HCT116 (cell line): ENCODE results near the gene KMT2D. TPM values are rescaled to one million over a fixed set of nuclear protein-coding genes. Genes with fewer than 3 reads are reported as not detected.

Source experiments
- ATAC-seq: fragments of 200-7000 bp; cut with Tn5 transposase; 2 replicates; pipeline ENCODE4 v1.9.1; 2020; ENCODE audit warnings: mild to moderate bottlenecking, moderate library complexity
- BruUV-seq: library from RNA; stranded (reverse); fragments of 400-500 nt; replicated peaks from 2 replicates; lab custom pipeline; 2021; lab: Mats Ljungman, UMichigan
- CTCF ChIA-PET: fragments of 300-600 bp; sonication (Branson Sonifier 250); formaldehyde crosslinking; loops from one replicate; lab custom pipeline; 2021; ENCODE audit warnings: antibody characterized with exemption; lab: Charles Lee
- POLR2A ChIA-PET: fragments of 300-600, 350-600 bp; sonication (Branson Sonifier 250); formaldehyde crosslinking; loops from one replicate; lab custom pipeline; 2021; ENCODE audit warnings: antibody characterized with exemption; lab: Charles Lee
- RAD21 ChIA-PET, 2 experiments: fragments of 300-600 bp; sonication (Branson Sonifier 250); formaldehyde crosslinking; loops; one replicate each; lab custom pipeline; 2023; ENCODE audit warnings: low total read pairs in 2 of 2; ENCODE audit not compliant: uncharacterized antibody in 2 of 2, unreplicated experiment in 2 of 2, low non-redundant PET in 1 of 2; lab: Charles Lee
- DNase-seq: peaks from one replicate; pipeline ENCODE4 v3.0.0-alpha.2; 2010; ENCODE audit warnings: low read depth, low spot score
- H2AFZ ChIP-seq: fragments of 200-600 bp; shearing (Covaris generic), sonication (generic); 2 replicates; pipeline ENCODE4 v1.6.1; 2017; ENCODE audit warnings: low read depth, mixed run types, mixed read lengths, antibody characterized with exemption, low read length; ENCODE audit not compliant: poor library complexity, severe bottlenecking
- H3K27ac ChIP-seq: 2 replicates; pipeline ENCODE4 v1.5.1; 2012; ENCODE audit warnings: low read depth, low read length
- H3K27me3 ChIP-seq: fragments of 200-600 bp; sonication (generic); 2 replicates; pipeline ENCODE4 v1.6.1; 2016; ENCODE audit warnings: mixed run types, low read length, mixed read lengths; ENCODE audit not compliant: insufficient read depth
- H3K36me3 ChIP-seq, 2 experiments: fragments of 200-500 bp in 1 of 2; fragments of 200-600 bp in 1 of 2; sonication (Bioruptor generic) in 1 of 2; sonication (generic) in 1 of 2; 2 replicates each; pipeline versions ENCODE4 v1.5.1 to v1.6.1; 2014 to 2016; ENCODE audit warnings: low read length in 2 of 2, inconsistent platforms in 1 of 2, mixed read lengths in 1 of 2, mixed run types in 1 of 2; ENCODE audit not compliant: insufficient read depth in 2 of 2, control insufficient read depth in 1 of 2
- H3K4me1 ChIP-seq, 2 experiments: fragments of 200-600 bp in 1 of 2; sonication (generic) in 1 of 2; 2 replicates each; pipeline versions ENCODE4 v1.5.1 to v1.6.1; 2012 to 2017; ENCODE audit warnings: low read length in 2 of 2, inconsistent platforms in 1 of 2, mild to moderate bottlenecking in 1 of 2, mixed read lengths in 1 of 2, mixed run types in 1 of 2, moderate library complexity in 1 of 2; ENCODE audit not compliant: insufficient read depth in 2 of 2, control insufficient read depth in 1 of 2
- H3K4me2 ChIP-seq: fragments of 200-600 bp; sonication (generic); 2 replicates; pipeline ENCODE4 v1.6.1; 2017; ENCODE audit warnings: mixed run types, low read length, mixed read lengths
- H3K4me3 ChIP-seq, 2 experiments: fragments of 200-600 bp in 1 of 2; sonication (generic) in 1 of 2; replicated peaks in 1 of 2; 2 replicates each; pipeline ENCODE4 v1.5.1; 2011 to 2016; ENCODE audit warnings: low read length in 2 of 2, control low read depth in 1 of 2, low read depth in 1 of 2, mild to moderate bottlenecking in 1 of 2, mixed read lengths in 1 of 2, mixed run types in 1 of 2
- H3K79me2 ChIP-seq: fragments of 200-600 bp; sonication (generic); 2 replicates; pipeline ENCODE4 v1.6.1; 2017; ENCODE audit warnings: mild to moderate bottlenecking, mixed run types, low read length, moderate library complexity, mixed read lengths; ENCODE audit not compliant: insufficient read depth
- H3K9ac ChIP-seq: fragments of 200-600 bp; sonication (generic); 2 replicates; pipeline ENCODE4 v1.6.1; 2016; ENCODE audit warnings: low read length, mixed read lengths
- H3K9me2 ChIP-seq: fragments of 200-600 bp; sonication (generic), shearing (Covaris generic); 2 replicates; pipeline ENCODE4 v1.6.1; 2017; ENCODE audit warnings: mixed run types, mild to moderate bottlenecking, moderate library complexity; ENCODE audit not compliant: insufficient read depth
- H3K9me3 ChIP-seq, 2 experiments: fragments of 200-500 bp in 1 of 2; fragments of 200-600 bp in 1 of 2; sonication (Bioruptor generic) in 1 of 2; sonication (generic) in 1 of 2; 2 replicates each; pipeline ENCODE4 v1.6.1; 2014 to 2017; ENCODE audit warnings: low read length in 2 of 2, mixed read lengths in 2 of 2, inconsistent platforms in 1 of 2, low read depth in 1 of 2, mild to moderate bottlenecking in 1 of 2, mixed run types in 1 of 2, moderate library complexity in 1 of 2; ENCODE audit not compliant: control insufficient read depth in 1 of 2, insufficient read depth in 1 of 2
- H4K20me1 ChIP-seq: fragments of 200-600 bp; sonication (generic), shearing (Covaris generic); 2 replicates; pipeline ENCODE4 v1.6.1; 2017; ENCODE audit warnings: mixed run types, mild to moderate bottlenecking, moderate library complexity; ENCODE audit not compliant: insufficient read depth
- CEBPB ChIP-seq: IDR thresholded peaks from 2 replicates; pipeline ENCODE4 v1.6.1; 2012; ENCODE audit warnings: low read depth
- EZH2 ChIP-seq: fragments of 200-600 bp; sonication (generic); IDR thresholded peaks from 2 replicates; pipeline ENCODE4 v1.6.1; 2017; ENCODE audit warnings: antibody characterized with exemption, mixed run types
- EZH2phosphoT487 ChIP-seq: fragments of 200-600 bp; IDR thresholded peaks from 2 replicates; pipeline ENCODE4 v1.6.1; 2018; ENCODE audit warnings: antibody characterized with exemption, borderline replicate concordance
- FOSL1 ChIP-seq: IDR thresholded peaks from 2 replicates; pipeline ENCODE4 v1.6.1; 2012; ENCODE audit warnings: low read depth
- POLR2A ChIP-seq: IDR thresholded peaks from 2 replicates; pipeline ENCODE4 v1.7.0; 2011; ENCODE audit warnings: borderline replicate concordance; ENCODE audit not compliant: insufficient read depth, insufficient read length; ENCODE audit errors: extremely low read depth
- POLR2AphosphoS5 ChIP-seq: IDR thresholded peaks from 2 replicates; pipeline ENCODE4 v1.6.1; 2011; ENCODE audit warnings: mild to moderate bottlenecking, low read depth, low read length, moderate library complexity
- RAD21 ChIP-seq: IDR thresholded peaks from 2 replicates; pipeline ENCODE4 v1.6.1; 2012; ENCODE audit warnings: low read depth, mild to moderate bottlenecking
- SIN3A ChIP-seq: IDR thresholded peaks from 2 replicates; pipeline ENCODE4 v1.6.1; 2012; ENCODE audit warnings: low read depth
- SP1 ChIP-seq: IDR thresholded peaks from 2 replicates; pipeline ENCODE4 v1.6.1; 2012; ENCODE audit warnings: low read depth
- SRF ChIP-seq: IDR thresholded peaks from 2 replicates; pipeline ENCODE4 v1.6.1; 2012; ENCODE audit warnings: low read depth
- YY1 ChIP-seq: IDR thresholded peaks from 2 replicates; pipeline ENCODE4 v1.6.1; 2011; ENCODE audit warnings: low read length, low read depth, moderate library complexity, mild to moderate bottlenecking; ENCODE audit not compliant: insufficient replicate concordance; ENCODE audit errors: extremely low read depth
- ZFX ChIP-seq: fragments of 450-650 bp; IDR thresholded peaks from 2 replicates; pipeline ENCODE4 v1.6.1; 2017
- ZNF274 ChIP-seq: fragments of 200-500 bp; sonication (Bioruptor generic); IDR thresholded peaks from 2 replicates; pipeline ENCODE4 v1.6.1; 2014; ENCODE audit warnings: mild to moderate bottlenecking, low read depth, low read length, inconsistent platforms
- intact Hi-C: fragments of 100-400 bp; cut with micrococcal nuclease; formaldehyde crosslinking; loops from 2 replicates; pipeline ENCODE4 v1.10.0; 2022
- total RNA-seq: library from RNA; stranded (reverse); gene quantifications from one replicate; pipeline ENCODE4 v1.2.1, GENCODE V29; 2021; ENCODE audit not compliant: unreplicated experiment
- TF ChIP-seq, protein P1 (sequence below): IDR thresholded peaks from 2 replicates; pipeline ENCODE4 v1.6.1; 2012
- TF ChIP-seq, protein P2 (sequence below): IDR thresholded peaks from 2 replicates; pipeline ENCODE4 v1.6.1; 2012
- TF ChIP-seq, protein P3 (sequence below): IDR thresholded peaks from 2 replicates; pipeline ENCODE4 v1.6.1; 2012; ENCODE audit warnings: low read depth

Gene KMT2D
- total RNA-seq, 1 experiment from 2014 or later, result 71.3 TPM

DNA sequence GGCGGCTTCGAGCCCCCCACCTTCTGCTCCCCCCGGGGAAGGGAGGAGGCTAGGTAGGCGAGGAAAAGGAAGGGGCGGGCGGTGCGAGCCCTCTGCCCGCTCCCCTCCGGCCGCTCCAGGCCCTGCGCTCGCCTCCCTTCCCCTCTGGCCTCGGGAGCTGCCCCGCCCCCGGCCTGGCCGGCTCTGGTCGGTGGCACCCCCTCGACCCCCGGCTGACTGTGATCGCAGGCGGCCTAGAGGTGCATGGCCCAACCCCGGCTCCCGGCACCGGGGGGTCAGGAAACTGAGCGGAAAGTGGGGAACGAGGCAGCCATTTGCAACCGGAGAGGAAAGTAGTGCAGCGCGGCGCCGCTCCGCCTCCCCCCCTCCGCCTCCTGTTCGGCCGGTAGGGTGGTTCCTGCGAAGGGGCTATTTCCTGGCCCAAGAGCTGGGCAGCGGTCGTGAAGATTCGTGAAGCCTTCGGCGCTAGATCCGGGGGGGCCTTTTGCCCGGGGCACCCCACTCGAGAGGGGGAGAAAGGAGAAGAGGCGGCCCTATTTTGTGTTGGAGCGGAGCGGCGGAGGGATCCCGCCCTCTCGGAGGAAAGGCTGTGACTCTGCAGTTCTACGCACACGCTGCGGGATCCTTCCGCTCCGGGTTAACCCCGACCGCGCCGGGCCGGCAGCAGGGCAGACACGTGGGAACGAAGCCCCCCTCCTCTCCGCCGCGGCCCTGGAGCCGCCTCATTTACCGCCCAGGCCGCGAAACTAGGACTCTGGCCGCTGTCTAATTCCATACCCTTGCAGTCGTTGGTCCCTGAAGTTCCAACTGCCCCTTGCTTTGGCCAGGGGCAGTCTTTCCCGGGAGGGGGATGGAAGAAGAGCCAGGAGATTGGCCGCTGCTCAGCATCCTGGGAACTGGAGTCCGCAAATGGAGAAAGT is at the start of gene KMT2D (continued):
- TF ChIP-seq SRF (no peak), CEBPB (no peak; the same call in 1 of the 2 replicates), EZH2phosphoT487 (no peak), SP1 (peak; percentile 93)
- TF ChIP-seq, protein P1, sequence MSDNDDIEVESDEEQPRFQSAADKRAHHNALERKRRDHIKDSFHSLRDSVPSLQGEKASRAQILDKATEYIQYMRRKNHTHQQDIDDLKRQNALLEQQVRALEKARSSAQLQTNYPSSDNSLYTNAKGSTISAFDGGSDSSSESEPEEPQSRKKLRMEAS, result peak; percentile 98
- TF ChIP-seq, protein P2, sequence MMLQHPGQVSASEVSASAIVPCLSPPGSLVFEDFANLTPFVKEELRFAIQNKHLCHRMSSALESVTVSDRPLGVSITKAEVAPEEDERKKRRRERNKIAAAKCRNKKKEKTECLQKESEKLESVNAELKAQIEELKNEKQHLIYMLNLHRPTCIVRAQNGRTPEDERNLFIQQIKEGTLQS, result no peak

DNA sequence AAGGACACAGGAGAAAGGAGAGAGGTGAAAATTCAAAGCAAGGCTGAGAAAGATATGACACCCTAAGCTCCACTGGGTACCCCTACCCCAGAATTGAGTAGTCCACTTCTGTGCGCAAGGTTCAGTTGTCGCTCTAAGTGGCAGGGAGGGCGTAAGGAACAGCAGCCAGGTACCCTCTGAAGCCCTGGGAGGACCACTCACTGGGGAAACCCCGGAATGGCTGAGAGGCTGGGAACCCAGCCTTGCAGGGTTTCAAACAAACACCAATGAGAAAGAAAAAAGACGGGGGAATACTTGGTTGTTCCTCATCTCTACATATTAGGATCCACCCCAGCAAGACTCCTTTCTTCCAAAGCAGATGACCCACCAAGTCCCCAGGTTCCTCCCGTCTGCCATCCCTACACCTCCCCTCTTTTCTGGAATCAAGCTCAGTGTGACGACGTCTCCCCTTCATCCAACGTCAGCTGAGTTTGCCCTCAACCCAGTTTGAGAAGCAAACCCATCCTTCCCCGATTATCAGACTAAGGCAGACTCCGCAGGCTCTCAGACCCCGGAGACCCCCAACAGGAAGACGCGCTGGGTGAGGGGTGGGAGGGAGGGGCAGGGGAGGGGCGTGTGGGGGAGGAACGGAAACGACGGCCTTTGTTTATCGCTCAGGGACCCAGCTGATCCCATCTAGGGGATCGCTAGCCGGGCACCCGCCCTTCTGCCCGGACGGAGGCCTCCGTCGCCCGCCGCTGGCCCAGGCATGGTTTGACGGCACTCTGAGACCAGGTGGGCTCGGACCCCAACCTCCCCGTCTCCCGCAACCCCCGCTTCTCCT is 49.3 kb upstream of the KMT2D start:
- Histone ChIP-seq H3K36me3 (no peaks in the 10 kb centered on the region), H3K27me3 (no peaks in the 10 kb centered on the region), H2AFZ (no peak overlapping the region), H3K9me2 (no peaks in the 10 kb centered on the region), H3K9ac (peak overlapping the region; percentile 77), H3K27ac (peak overlapping the region; percentile 62), H3K9me3 (no peaks in the 10 kb centered on the region), H3K4me3 (peak overlapping the region; percentile 90 to 97), H3K4me1 (peaks cover 6 to 29% of the 10 kb centered on the region in 2 experiments; a peak in 3 of 4 replicates), H3K4me2 (peak overlapping the region; percentile 93), H4K20me1 (no peaks in the 10 kb centered on the region), H3K79me2 (peaks cover 4% of the 10 kb centered on the region)
- CTCF ChIA-PET, result interaction anchor here (0.9 to 4.6 kb wide), 8 partner anchors 9 to 45 kb away, joined by 3 to 27 read pairs (median 8); partner anchors contain the start of genes RHEBL1 and TUBA1B
- POLR2A ChIA-PET, result interaction anchor here (1.0 to 3.5 kb wide), 5 partner anchors 11 to 40 kb away, joined by 5 to 30 read pairs (median 6); partner anchors contain the start of genes RHEBL1 and TUBA1B
- RAD21 ChIA-PET, result no interaction called here
- DNase-seq (no peak), ATAC-seq (peak; percentile 13)
- intact Hi-C loops, result no loop called here
- TF ChIP-seq YY1, result no peak
- no peak for TF ChIP-seq SP1
- no peak for TF ChIP-seq FOSL1
- no peak for TF ChIP-seq POLR2AphosphoS5
- no peak for TF ChIP-seq CEBPB
- no peak for TF ChIP-seq EZH2
- TF ChIP-seq SRF, result no peak
- TF ChIP-seq SIN3A, result no peak
- TF ChIP-seq ZFX, result no peak
- TF ChIP-seq ZNF274, result no peak
- TF ChIP-seq, protein P1, result no peak
- TF ChIP-seq, protein P3, sequence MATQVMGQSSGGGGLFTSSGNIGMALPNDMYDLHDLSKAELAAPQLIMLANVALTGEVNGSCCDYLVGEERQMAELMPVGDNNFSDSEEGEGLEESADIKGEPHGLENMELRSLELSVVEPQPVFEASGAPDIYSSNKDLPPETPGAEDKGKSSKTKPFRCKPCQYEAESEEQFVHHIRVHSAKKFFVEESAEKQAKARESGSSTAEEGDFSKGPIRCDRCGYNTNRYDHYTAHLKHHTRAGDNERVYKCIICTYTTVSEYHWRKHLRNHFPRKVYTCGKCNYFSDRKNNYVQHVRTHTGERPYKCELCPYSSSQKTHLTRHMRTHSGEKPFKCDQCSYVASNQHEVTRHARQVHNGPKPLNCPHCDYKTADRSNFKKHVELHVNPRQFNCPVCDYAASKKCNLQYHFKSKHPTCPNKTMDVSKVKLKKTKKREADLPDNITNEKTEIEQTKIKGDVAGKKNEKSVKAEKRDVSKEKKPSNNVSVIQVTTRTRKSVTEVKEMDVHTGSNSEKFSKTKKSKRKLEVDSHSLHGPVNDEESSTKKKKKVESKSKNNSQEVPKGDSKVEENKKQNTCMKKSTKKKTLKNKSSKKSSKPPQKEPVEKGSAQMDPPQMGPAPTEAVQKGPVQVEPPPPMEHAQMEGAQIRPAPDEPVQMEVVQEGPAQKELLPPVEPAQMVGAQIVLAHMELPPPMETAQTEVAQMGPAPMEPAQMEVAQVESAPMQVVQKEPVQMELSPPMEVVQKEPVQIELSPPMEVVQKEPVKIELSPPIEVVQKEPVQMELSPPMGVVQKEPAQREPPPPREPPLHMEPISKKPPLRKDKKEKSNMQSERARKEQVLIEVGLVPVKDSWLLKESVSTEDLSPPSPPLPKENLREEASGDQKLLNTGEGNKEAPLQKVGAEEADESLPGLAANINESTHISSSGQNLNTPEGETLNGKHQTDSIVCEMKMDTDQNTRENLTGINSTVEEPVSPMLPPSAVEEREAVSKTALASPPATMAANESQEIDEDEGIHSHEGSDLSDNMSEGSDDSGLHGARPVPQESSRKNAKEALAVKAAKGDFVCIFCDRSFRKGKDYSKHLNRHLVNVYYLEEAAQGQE, result no peak
- no peak for TF ChIP-seq RAD21
- no peak for TF ChIP-seq POLR2A
- BruUV-seq, result TSS peak; percentile 53
